Measurements from ENCODE around the gene ADORA1.

DNA sequence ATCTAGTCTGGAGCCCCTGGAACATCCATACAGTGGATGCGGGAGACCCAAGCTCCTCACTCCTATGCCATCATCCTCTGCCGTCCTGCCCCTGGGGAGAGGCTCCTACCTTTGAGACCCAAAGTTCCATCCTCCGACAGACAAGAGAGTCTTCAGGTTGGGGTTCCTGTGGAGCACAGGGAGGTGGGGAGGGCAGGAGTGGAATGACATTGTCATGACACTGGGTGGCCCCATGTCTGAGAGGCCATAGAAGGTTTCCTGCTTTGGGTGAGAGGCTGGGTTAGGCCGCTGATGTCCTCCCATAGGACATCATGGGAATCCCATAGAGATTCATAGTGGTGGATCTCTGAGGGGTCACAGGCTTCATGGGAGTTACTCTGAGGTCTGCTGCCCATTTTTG lies 56.9 kb downstream of the ADORA1 start:
- TF ChIP-seq CTCF (IDR thresholded peaks at IDR 0.05; ENCODE audit: low read length) (no peak), EZH2 (optimal IDR thresholded peaks at IDR 0.05; ENCODE audit: low read depth, low read length) (no peak)

All from MM.1S (cell line).